Measurements from ENCODE around the gene MAP3K15. TPM values are rescaled to one million over a fixed set of nuclear protein-coding genes. Genes with fewer than 3 reads are reported as not detected.
A peak's percentile ranks its signal among the peaks of the same experiment; 100 is the strongest.

The MAP3K15 gene, protein sequence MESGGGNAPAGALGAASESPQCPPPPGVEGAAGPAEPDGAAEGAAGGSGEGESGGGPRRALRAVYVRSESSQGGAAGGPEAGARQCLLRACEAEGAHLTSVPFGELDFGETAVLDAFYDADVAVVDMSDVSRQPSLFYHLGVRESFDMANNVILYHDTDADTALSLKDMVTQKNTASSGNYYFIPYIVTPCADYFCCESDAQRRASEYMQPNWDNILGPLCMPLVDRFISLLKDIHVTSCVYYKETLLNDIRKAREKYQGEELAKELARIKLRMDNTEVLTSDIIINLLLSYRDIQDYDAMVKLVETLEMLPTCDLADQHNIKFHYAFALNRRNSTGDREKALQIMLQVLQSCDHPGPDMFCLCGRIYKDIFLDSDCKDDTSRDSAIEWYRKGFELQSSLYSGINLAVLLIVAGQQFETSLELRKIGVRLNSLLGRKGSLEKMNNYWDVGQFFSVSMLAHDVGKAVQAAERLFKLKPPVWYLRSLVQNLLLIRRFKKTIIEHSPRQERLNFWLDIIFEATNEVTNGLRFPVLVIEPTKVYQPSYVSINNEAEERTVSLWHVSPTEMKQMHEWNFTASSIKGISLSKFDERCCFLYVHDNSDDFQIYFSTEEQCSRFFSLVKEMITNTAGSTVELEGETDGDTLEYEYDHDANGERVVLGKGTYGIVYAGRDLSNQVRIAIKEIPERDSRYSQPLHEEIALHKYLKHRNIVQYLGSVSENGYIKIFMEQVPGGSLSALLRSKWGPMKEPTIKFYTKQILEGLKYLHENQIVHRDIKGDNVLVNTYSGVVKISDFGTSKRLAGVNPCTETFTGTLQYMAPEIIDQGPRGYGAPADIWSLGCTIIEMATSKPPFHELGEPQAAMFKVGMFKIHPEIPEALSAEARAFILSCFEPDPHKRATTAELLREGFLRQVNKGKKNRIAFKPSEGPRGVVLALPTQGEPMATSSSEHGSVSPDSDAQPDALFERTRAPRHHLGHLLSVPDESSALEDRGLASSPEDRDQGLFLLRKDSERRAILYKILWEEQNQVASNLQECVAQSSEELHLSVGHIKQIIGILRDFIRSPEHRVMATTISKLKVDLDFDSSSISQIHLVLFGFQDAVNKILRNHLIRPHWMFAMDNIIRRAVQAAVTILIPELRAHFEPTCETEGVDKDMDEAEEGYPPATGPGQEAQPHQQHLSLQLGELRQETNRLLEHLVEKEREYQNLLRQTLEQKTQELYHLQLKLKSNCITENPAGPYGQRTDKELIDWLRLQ (N-terminal part only)
- polyA plus RNA-seq (2012; rRNA removed): 0.05 and 0.07 TPM in 2 replicates
- 0.05 TPM in 2 replicates for polyA plus RNA-seq (2012; cell fraction: cytosol; rRNA removed)
- 0.06 and 0.10 TPM in 2 replicates for polyA plus RNA-seq (2012; cell fraction: nucleus; rRNA removed)

DNA sequence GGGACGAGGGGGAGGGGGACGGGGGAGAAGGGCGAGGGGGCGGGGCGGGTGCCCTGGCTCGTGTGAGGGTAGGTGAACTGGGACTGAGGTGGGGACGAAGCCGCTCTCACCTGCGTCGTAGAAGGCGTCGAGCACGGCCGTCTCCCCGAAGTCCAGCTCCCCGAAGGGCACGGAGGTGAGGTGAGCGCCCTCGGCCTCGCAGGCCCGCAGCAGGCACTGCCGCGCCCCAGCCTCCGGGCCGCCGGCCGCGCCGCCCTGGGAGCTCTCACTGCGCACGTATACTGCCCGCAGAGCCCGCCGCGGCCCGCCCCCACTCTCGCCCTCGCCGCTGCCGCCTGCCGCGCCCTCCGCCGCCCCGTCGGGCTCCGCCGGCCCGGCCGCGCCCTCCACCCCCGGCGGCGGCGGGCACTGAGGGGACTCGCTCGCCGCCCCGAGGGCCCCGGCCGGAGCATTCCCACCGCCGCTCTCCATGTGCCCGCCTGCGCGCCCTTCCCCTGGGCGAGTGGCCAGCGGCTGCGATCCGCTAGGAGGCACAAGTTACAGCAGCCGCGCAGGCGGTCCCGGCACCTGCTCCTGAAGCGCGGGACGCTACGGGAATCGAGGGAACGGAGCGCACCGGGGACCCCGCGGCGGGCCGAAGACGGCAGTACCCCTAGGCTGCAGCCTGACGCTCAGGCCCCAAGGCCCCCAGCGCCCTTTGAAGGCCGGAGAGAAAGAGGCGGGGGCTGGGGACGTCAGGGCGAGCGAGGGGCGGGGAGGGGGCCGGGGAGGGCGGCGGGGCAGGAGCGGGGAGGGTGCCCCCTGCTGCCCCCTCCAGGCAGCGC lies at the start of gene MAP3K15:
TSS of gene MAP3K15 (minus strand) at position 718 of the 824 bp plus-strand sequence. CDS start at position 471, 247 bp downstream.
- Histone ChIP-seq H3K9me2 (no peaks in the 10 kb centered on the region), H3K9me3 (no peaks in the 10 kb centered on the region), H3K4me2 (peak within 1 kb of the TSS; percentile 37; the same call in 1 of the 2 replicates), H3K79me2 (ENCODE audit: insufficient read depth) (no peaks in the 10 kb centered on the region), H3K36me3 (replicated peaks in 1 of 2; ENCODE audit: control insufficient read depth in 1 of 2, insufficient read depth in 2 of 2, low read length in 1 of 2) (no peaks in the 10 kb centered on the region), H3F3A (replicated peaks; ENCODE audit: insufficient read depth) (no peaks in the 10 kb centered on the region), H3K4me1 (ENCODE audit: control insufficient read depth in 1 of 2, insufficient read depth in 2 of 2, low read depth in 1 of 2, low read length in 1 of 2) (peaks cover 0 to 2% of the 10 kb centered on the region in 2 experiments; a peak in 1 of 4 replicates), H3K4me3 (ENCODE audit: low read depth in 2 of 2, low read length in 1 of 2) (peak within 1 kb of the TSS in 1 of 2 experiments; percentile 25; a peak in 2 of 4 replicates), H3K27ac (ENCODE audit: low read depth in 2 of 2, low read length in 1 of 2) (no peak within 1 kb of the TSS), H4K20me1 (ENCODE audit: insufficient read depth) (no peaks in the 10 kb centered on the region), H3K27me3 (ENCODE audit: insufficient read depth) (peaks cover 12% of the 10 kb centered on the region; the same call in 1 of the 2 replicates), H2AFZ (ENCODE audit: low read depth) (no peak within 1 kb of the TSS), H3K9ac (no peak within 1 kb of the TSS)
- WGBS (ENCODE audit: low lambda C conversion rate): 31% methylated on average over 11 of the region's 100 CpGs
- TF ChIP-seq FOXJ3 (CRISPR knock-in tag; IDR thresholded peaks at IDR 0.05) (no peak), EZH2phosphoT487 (IDR thresholded peaks at IDR 0.05; ENCODE audit: borderline replicate concordance, low read depth) (no peak)
- ChIA-PET CTCF (interaction anchor here (0.5 to 1.4 kb wide), 4 partner anchors 16 to 143 kb away, joined by 3 read pairs; no protein-coding TSS in a partner anchor), POLR2A (interaction anchor here (0.8 kb wide), 1 partner anchor 17 kb away, joined by 4 read pairs; no protein-coding TSS in a partner anchor)
- peak; percentile 74 for DNase-seq

DNA sequence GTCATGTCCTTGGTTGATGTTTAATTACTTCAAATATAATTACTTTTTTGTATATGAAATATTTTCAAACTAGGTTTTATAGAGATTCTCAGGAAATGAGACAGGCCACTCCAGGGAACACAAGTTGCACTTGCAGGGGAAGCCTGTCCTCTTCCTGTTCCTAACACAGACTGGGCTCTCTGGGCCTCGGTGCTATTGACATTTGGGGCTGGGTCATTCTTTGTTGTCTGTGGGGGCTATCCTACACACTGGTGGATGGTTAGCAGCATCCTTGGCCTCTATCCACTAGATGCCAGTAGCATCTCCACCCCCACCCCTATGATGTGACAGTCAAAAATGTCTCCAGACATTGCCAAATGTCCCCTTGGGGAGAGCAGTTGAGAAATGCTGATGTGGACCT lies 49.3 kb upstream of the MAP3K15 start:
- H3K4me2 ChIP-seq: no peak overlapping the region
- H3K9ac ChIP-seq: no peak overlapping the region
- WGBS (ENCODE audit: low lambda C conversion rate): 55% methylated on average over 1 of the region's 1 CpG
- peaks cover 7% of the 10 kb centered on the region; the same call in 1 of the 2 replicates for H4K20me1 ChIP-seq (ENCODE audit: insufficient read depth)
- no peaks in the 10 kb centered on the region for H3K27me3 ChIP-seq (ENCODE audit: insufficient read depth)
- CTCF ChIA-PET: no interaction called here
- peaks cover 2 to 52% of the 10 kb centered on the region in 2 experiments for H3K36me3 ChIP-seq (replicated peaks in 1 of 2; ENCODE audit: control insufficient read depth in 1 of 2, insufficient read depth in 2 of 2, low read length in 1 of 2)
- peaks cover 6% of the 10 kb centered on the region for H3F3A ChIP-seq (replicated peaks; ENCODE audit: insufficient read depth)
- H3K4me1 ChIP-seq (ENCODE audit: control insufficient read depth in 1 of 2, insufficient read depth in 2 of 2, low read depth in 1 of 2, low read length in 1 of 2): peaks cover 8 to 14% of the 10 kb centered on the region in 2 experiments; a peak in 3 of 4 replicates
- H3K9me2 ChIP-seq: no peaks in the 10 kb centered on the region
- no peak overlapping the region for H2AFZ ChIP-seq (ENCODE audit: low read depth)
- H3K27ac ChIP-seq (ENCODE audit: low read depth in 2 of 2, low read length in 1 of 2): no peak overlapping the region
- TF ChIP-seq FOSL2 (IDR thresholded peaks at IDR 0.05; ENCODE audit: borderline replicate concordance, low read depth) (no peak), RAD21 (IDR thresholded peaks at IDR 0.05; ENCODE audit: low read length) (no peak), TCF12 (IDR thresholded peaks at IDR 0.05) (no peak), GATA2 (CRISPR knock-in tag; IDR thresholded peaks at IDR 0.05) (no peak), RCOR1 (IDR thresholded peaks at IDR 0.05; ENCODE audit: low read length) (no peak), GABPA (IDR thresholded peaks at IDR 0.05; ENCODE audit: low read depth) (no peak)
- TF ChIP-seq, protein P1, sequence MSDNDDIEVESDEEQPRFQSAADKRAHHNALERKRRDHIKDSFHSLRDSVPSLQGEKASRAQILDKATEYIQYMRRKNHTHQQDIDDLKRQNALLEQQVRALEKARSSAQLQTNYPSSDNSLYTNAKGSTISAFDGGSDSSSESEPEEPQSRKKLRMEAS (IDR thresholded peaks at IDR 0.05; ENCODE audit: low read depth): no peak
- POLR2A ChIA-PET: no interaction called here
- DNase-seq: no peak
- peaks cover 14% of the 10 kb centered on the region for H3K79me2 ChIP-seq (ENCODE audit: insufficient read depth)
- no peaks in the 10 kb centered on the region for H3K9me3 ChIP-seq
- no peak overlapping the region for H3K4me3 ChIP-seq (ENCODE audit: low read depth in 2 of 2, low read length in 1 of 2)
